Nephron (organoid): ENCODE results near the gene OR2T3.
"Not testable (repeated sequence)": the region's sequence is repeated elsewhere in the genome, so short reads cannot be mapped to it uniquely, and the experiment has no call there.

Experiments used
- H3K27ac Mint-ChIP-seq, 3 experiments: 2 replicates each; pipeline ENCODE4 v1.8.0; 2020; ENCODE audit warnings: mixed read lengths in 3 of 3, mild to moderate bottlenecking in 2 of 3, moderate library complexity in 1 of 3
- H3K27me3 Mint-ChIP-seq: 2 replicates; pipeline ENCODE4 v1.8.0; 2021; ENCODE audit warnings: low read depth, mild to moderate bottlenecking, moderate library complexity, mixed read lengths
- H3K36me3 Mint-ChIP-seq: 2 replicates; pipeline ENCODE4 v1.8.0; 2020; ENCODE audit warnings: low read depth, mixed read lengths
- H3K4me1 Mint-ChIP-seq: 2 replicates; pipeline ENCODE4 v1.8.0; 2020; ENCODE audit warnings: mixed read lengths
- H3K4me3 Mint-ChIP-seq, 3 experiments: 2 replicates each; pipeline ENCODE4 v1.8.0; 2020; ENCODE audit warnings: mild to moderate bottlenecking in 3 of 3, mixed read lengths in 3 of 3, moderate library complexity in 2 of 3
- H3K9me3 Mint-ChIP-seq: 2 replicates; pipeline ENCODE4 v1.8.0; 2020; ENCODE audit warnings: mixed read lengths
- CTCF ChIP-seq, 3 experiments: fragments of 200-600 bp; sonication (generic); IDR thresholded peaks; one replicate each; pipeline ENCODE4 v1.5.0; 2021; ENCODE audit warnings: antibody characterized with exemption in 3 of 3; ENCODE audit not compliant: unreplicated experiment in 3 of 3

The OR2T3 gene

GRCh38 chr1:248449821-248450465 is 23.2 kb upstream of the OR2T3 start:
- H3K27ac Mint-ChIP-seq, H3K27me3 Mint-ChIP-seq, H3K4me1 Mint-ChIP-seq, H3K4me3 Mint-ChIP-seq, H3K36me3 Mint-ChIP-seq: not testable (repeated sequence)
- H3K9me3 Mint-ChIP-seq = peaks cover 13% of the 10 kb centered on the region

- not testable (repeated sequence) for H3K27ac Mint-ChIP-seq, H3K36me3 Mint-ChIP-seq, H3K4me3 Mint-ChIP-seq, H3K4me1 Mint-ChIP-seq, H3K27me3 Mint-ChIP-seq
- peaks cover 12% of the 10 kb centered on the region for H3K9me3 Mint-ChIP-seq
These were observed 22.5 kb upstream of the OR2T3 start for GRCh38 chr1:248450466-248451145.

GRCh38 chr1:248453619-248454018 is 19.5 kb upstream of the OR2T3 start:
- H3K4me3 Mint-ChIP-seq, H3K9me3 Mint-ChIP-seq, H3K36me3 Mint-ChIP-seq, H3K27me3 Mint-ChIP-seq, H3K27ac Mint-ChIP-seq, H3K4me1 Mint-ChIP-seq: not testable (repeated sequence)

GRCh38 chr1:248455045-248455444 is 18.1 kb upstream of the OR2T3 start:
- H3K4me1 Mint-ChIP-seq, H3K27ac Mint-ChIP-seq, H3K36me3 Mint-ChIP-seq, H3K27me3 Mint-ChIP-seq, H3K4me3 Mint-ChIP-seq: not testable (repeated sequence)
- peaks cover 13% of the 10 kb centered on the region for H3K9me3 Mint-ChIP-seq

- peaks cover 20% of the 10 kb centered on the region for H3K9me3 Mint-ChIP-seq
- not testable (repeated sequence) for H3K4me3 Mint-ChIP-seq, H3K4me1 Mint-ChIP-seq, H3K27me3 Mint-ChIP-seq, H3K36me3 Mint-ChIP-seq, H3K27ac Mint-ChIP-seq
These were observed 16.5 kb upstream of the OR2T3 start for GRCh38 chr1:248456635-248457034.

GRCh38 chr1:248459117-248459516 is 14.0 kb upstream of the OR2T3 start:
- H3K4me3 Mint-ChIP-seq, H3K36me3 Mint-ChIP-seq, H3K27me3 Mint-ChIP-seq, H3K27ac Mint-ChIP-seq, H3K4me1 Mint-ChIP-seq: not testable (repeated sequence)
- peaks cover 26% of the 10 kb centered on the region for H3K9me3 Mint-ChIP-seq

- H3K27ac Mint-ChIP-seq = no peak overlapping the region
- H3K4me3 Mint-ChIP-seq = no peak overlapping the region
- no peak for TF ChIP-seq CTCF (IDR thresholded peaks at IDR 0.05; ENCODE audit: unreplicated experiment in 3 of 3)
- H3K4me1 Mint-ChIP-seq = no peaks in the 10 kb centered on the region
- H3K9me3 Mint-ChIP-seq = peaks cover 27% of the 10 kb centered on the region
- no peaks in the 10 kb centered on the region for H3K36me3 Mint-ChIP-seq
- no peaks in the 10 kb centered on the region for H3K27me3 Mint-ChIP-seq
These were observed 2.0 kb upstream of the OR2T3 start for GRCh38 chr1:248471154-248471553.

GRCh38 chr1:248472111-248472510 is 1.0 kb upstream of the OR2T3 start:
- peaks cover 26% of the 10 kb centered on the region for H3K9me3 Mint-ChIP-seq
- not testable (repeated sequence) for H3K27ac Mint-ChIP-seq, H3K36me3 Mint-ChIP-seq, H3K27me3 Mint-ChIP-seq, H3K4me3 Mint-ChIP-seq, H3K4me1 Mint-ChIP-seq

GRCh38 chr1:248475660-248476059 is 2.5 kb downstream of the OR2T3 start:
- H3K4me1 Mint-ChIP-seq, H3K36me3 Mint-ChIP-seq, H3K27me3 Mint-ChIP-seq, H3K27ac Mint-ChIP-seq, H3K4me3 Mint-ChIP-seq: not testable (repeated sequence)
- peaks cover 25% of the 10 kb centered on the region for H3K9me3 Mint-ChIP-seq

GRCh38 chr1:248481686-248482579 is 8.8 kb downstream of the OR2T3 start:
- not testable (repeated sequence) for H3K36me3 Mint-ChIP-seq, H3K27me3 Mint-ChIP-seq, H3K27ac Mint-ChIP-seq, H3K4me1 Mint-ChIP-seq, H3K4me3 Mint-ChIP-seq
- H3K9me3 Mint-ChIP-seq = peaks cover 19% of the 10 kb centered on the region

GRCh38 chr1:248488289-248488688 is 15.1 kb downstream of the OR2T3 start, which contains the start of gene OR2T5:
OR2T5 (plus strand) TSS chr1:248488589; CDS start chr1:248488589, 0 bp downstream.
- H3K27me3 Mint-ChIP-seq, H3K9me3 Mint-ChIP-seq, H3K4me1 Mint-ChIP-seq, H3K4me3 Mint-ChIP-seq, H3K36me3 Mint-ChIP-seq, H3K27ac Mint-ChIP-seq: not testable (repeated sequence)

- not testable (repeated sequence) for H3K27me3 Mint-ChIP-seq, H3K4me1 Mint-ChIP-seq, H3K36me3 Mint-ChIP-seq, H3K27ac Mint-ChIP-seq, H3K4me3 Mint-ChIP-seq, H3K9me3 Mint-ChIP-seq
These were observed 23.5 kb downstream of the OR2T3 start for GRCh38 chr1:248496661-248497060.

GRCh38 chr1:248500305-248501035 is 27.3 kb downstream of the OR2T3 start:
- H3K4me3 Mint-ChIP-seq, H3K9me3 Mint-ChIP-seq, H3K36me3 Mint-ChIP-seq, H3K4me1 Mint-ChIP-seq, H3K27ac Mint-ChIP-seq, H3K27me3 Mint-ChIP-seq: not testable (repeated sequence)
